Keratinocyte (primary cell): ENCODE data around the gene ZSWIM3.

Experiments
- CTCF ChIP-seq, 3 experiments: IDR thresholded peaks in 1 of 3; conservative IDR thresholded peaks in 1 of 3; optimal IDR thresholded peaks in 1 of 3; 2 replicates in 2 of 3; 3 replicates in 1 of 3; pipeline versions ENCODE3 to v1.5.1; 2011; ENCODE audit warnings: low read length in 3 of 3, mild to moderate bottlenecking in 3 of 3, moderate library complexity in 2 of 3, control low read depth in 1 of 3, inconsistent platforms in 1 of 3; ENCODE audit not compliant: insufficient read depth in 2 of 3; ENCODE audit errors: extremely low read depth in 1 of 3
- EZH2 ChIP-seq: IDR thresholded peaks from one replicate; pipeline ENCODE4 v1.6.1; 2012; ENCODE audit warnings: inconsistent platforms, mild to moderate bottlenecking, low read length, moderate library complexity

GRCh38 chr20:45910670-45911485, 53.5 kb downstream of the ZSWIM3 start:
- TF ChIP-seq CTCF (optimal IDR thresholded peaks at IDR 0.05 in 1 of 3, IDR thresholded peaks at IDR 0.05 in 1 of 3, conservative IDR thresholded peaks at IDR 0.05 in 1 of 3; ENCODE audit: extremely low read depth in 1 of 3, insufficient read depth in 2 of 3, low read length in 3 of 3): no peak
- no peak for TF ChIP-seq EZH2
